PC-3 (cell line): ENCODE results near the gene PTPRD.

Experiments
- CTCF ChIP-seq: fragments of 300-600 bp; sonication (generic); conservative IDR thresholded peaks from 2 replicates; pipeline ENCODE4 v1.5.1; 2017; ENCODE audit warnings: antibody characterized with exemption, low read depth, mild to moderate bottlenecking, low read length
- EZH2 ChIP-seq: fragments of 300-600 bp; sonication (generic); IDR thresholded peaks from one replicate; pipeline ENCODE4 v1.6.1; 2017; ENCODE audit warnings: antibody characterized with exemption, mild to moderate bottlenecking, low read length; ENCODE audit not compliant: unreplicated experiment
- EZH2phosphoT487 ChIP-seq: fragments of 300-600 bp; sonication (generic); IDR thresholded peaks from 2 replicates; pipeline ENCODE4 v1.6.1; 2018; ENCODE audit warnings: mild to moderate bottlenecking, antibody characterized with exemption, low read length, borderline replicate concordance

DNA sequence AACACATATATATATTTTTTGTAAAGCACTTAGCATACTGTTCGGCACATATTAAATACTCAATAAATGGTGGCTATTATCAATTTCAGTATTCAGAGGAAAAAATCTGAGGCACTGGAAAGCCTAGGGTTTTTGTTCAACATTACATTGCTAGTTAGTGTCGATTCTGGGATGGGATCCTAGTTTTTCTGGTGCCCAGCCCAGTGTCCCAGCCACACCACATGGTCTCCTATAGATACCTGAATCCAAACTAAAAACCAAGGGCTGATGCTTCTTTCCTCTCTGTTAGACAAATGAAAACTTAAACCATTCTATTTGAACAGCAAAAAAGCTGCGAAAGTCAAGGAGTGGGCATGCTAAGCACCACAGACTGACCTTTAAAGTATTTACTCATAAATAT lies 2002.5 kb downstream of the PTPRD start:
- TF ChIP-seq CTCF (no peak), EZH2 (no peak), EZH2phosphoT487 (no peak)
